ENCODE measurements around the gene ACAA2. TPM values are rescaled to one million over a fixed set of nuclear protein-coding genes. Genes with fewer than 3 reads are reported as not detected.

The ACAA2 gene
- polyA plus RNA-seq, 1 of the 3 experiments (the other 2 are of a cell fraction) = 34.9 TPM

- no peaks in the 10 kb centered on the region for H3K36me3 ChIP-seq (replicated peaks in 1 of 2; ENCODE audit: control insufficient read depth in 1 of 2, insufficient read depth in 2 of 2, low read length in 1 of 2)
- H3K9ac ChIP-seq = no peak overlapping the region
- H3K9me2 ChIP-seq = no peaks in the 10 kb centered on the region
- H3K4me2 ChIP-seq = no peak overlapping the region
- no peaks in the 10 kb centered on the region for H3K9me3 ChIP-seq
- TF ChIP-seq FOSL2 (IDR thresholded peaks at IDR 0.05; ENCODE audit: borderline replicate concordance, low read depth) = no peak
- CTCF ChIA-PET = interaction anchor here (3.2 to 10.9 kb wide), 2 partner anchors 13 to 337 kb away, joined by 13 to 110 read pairs; no protein-coding TSS in a partner anchor
- no peaks in the 10 kb centered on the region for H4K20me1 ChIP-seq (ENCODE audit: insufficient read depth)
- no peaks in the 10 kb centered on the region for H3K27me3 ChIP-seq (ENCODE audit: insufficient read depth)
- H3K79me2 ChIP-seq (ENCODE audit: insufficient read depth) = no peaks in the 10 kb centered on the region
- 96% methylated on average over 7 of the region's 8 CpGs for WGBS (ENCODE audit: low lambda C conversion rate)
- H2AFZ ChIP-seq (ENCODE audit: low read depth) = no peak overlapping the region
- POLR2A ChIA-PET = no interaction called here
- no peak overlapping the region for H3K4me3 ChIP-seq (ENCODE audit: low read depth in 2 of 2, low read length in 1 of 2)
- H3K4me1 ChIP-seq (ENCODE audit: control insufficient read depth in 1 of 2, insufficient read depth in 2 of 2, low read depth in 1 of 2, low read length in 1 of 2) = peaks cover 5 to 15% of the 10 kb centered on the region in 2 experiments; a peak in 3 of 4 replicates
- DNase-seq = no peak
- no peaks in the 10 kb centered on the region for H3F3A ChIP-seq (replicated peaks; ENCODE audit: insufficient read depth)
- H3K27ac ChIP-seq (ENCODE audit: low read depth in 2 of 2, low read length in 1 of 2) = no peak overlapping the region
Observed at GRCh38 chr18:49847524-49847923, 34.2 kb upstream of the ACAA2 start.

- no peaks in the 10 kb centered on the region for H3F3A ChIP-seq (replicated peaks; ENCODE audit: insufficient read depth)
- no peaks in the 10 kb centered on the region for H3K79me2 ChIP-seq (ENCODE audit: insufficient read depth)
- H3K4me3 ChIP-seq (ENCODE audit: low read depth in 2 of 2, low read length in 1 of 2) = no peak overlapping the region
- no peak overlapping the region for H3K4me2 ChIP-seq
- no peak for DNase-seq
- TF ChIP-seq TAF1 (IDR thresholded peaks at IDR 0.05; ENCODE audit: borderline replicate concordance, low read depth, low read length) = no peak
- no peak for TF ChIP-seq MEF2A (IDR thresholded peaks at IDR 0.05; ENCODE audit: borderline replicate concordance, low read depth)
- TF ChIP-seq TEAD4 (IDR thresholded peaks at IDR 0.05; ENCODE audit: borderline replicate concordance, insufficient read depth) = no peak
- TF ChIP-seq CTCF (IDR thresholded peaks at IDR 0.05) = no peak
- TF ChIP-seq RCOR1 (IDR thresholded peaks at IDR 0.05; ENCODE audit: low read length) = no peak
- TF ChIP-seq GABPA (IDR thresholded peaks at IDR 0.05; ENCODE audit: low read depth) = no peak
- H4K20me1 ChIP-seq (ENCODE audit: insufficient read depth) = no peaks in the 10 kb centered on the region
- no peaks in the 10 kb centered on the region for H3K27me3 ChIP-seq (ENCODE audit: insufficient read depth)
- no peak overlapping the region for H3K9ac ChIP-seq
- H2AFZ ChIP-seq (ENCODE audit: low read depth) = no peak overlapping the region
- WGBS (ENCODE audit: low lambda C conversion rate) = 91% methylated on average over 7 of the region's 10 CpGs
- peaks cover 5 to 15% of the 10 kb centered on the region in 2 experiments; a peak in 3 of 4 replicates for H3K4me1 ChIP-seq (ENCODE audit: control insufficient read depth in 1 of 2, insufficient read depth in 2 of 2, low read depth in 1 of 2, low read length in 1 of 2)
- POLR2A ChIA-PET = no interaction called here
- no peaks in the 10 kb centered on the region for H3K36me3 ChIP-seq (replicated peaks in 1 of 2; ENCODE audit: control insufficient read depth in 1 of 2, insufficient read depth in 2 of 2, low read length in 1 of 2)
- H3K9me3 ChIP-seq = no peaks in the 10 kb centered on the region
- CTCF ChIA-PET = interaction anchor here (3.2 to 10.9 kb wide), 2 partner anchors 13 to 336 kb away, joined by 13 to 110 read pairs; no protein-coding TSS in a partner anchor
- no peak overlapping the region for H3K27ac ChIP-seq (ENCODE audit: low read depth in 2 of 2, low read length in 1 of 2)
- H3K9me2 ChIP-seq = no peaks in the 10 kb centered on the region
Observed at GRCh38 chr18:49846718-49847470, 33.6 kb upstream of the ACAA2 start.

GRCh38 chr18:49846361-49846662, 33.0 kb upstream of the ACAA2 start:
- Histone ChIP-seq H3K9ac (no peak overlapping the region), H3K4me2 (no peak overlapping the region), H4K20me1 (ENCODE audit: insufficient read depth) (no peaks in the 10 kb centered on the region), H3K27ac (ENCODE audit: low read depth in 2 of 2, low read length in 1 of 2) (no peak overlapping the region), H3K9me2 (no peaks in the 10 kb centered on the region), H2AFZ (ENCODE audit: low read depth) (no peak overlapping the region), H3K27me3 (ENCODE audit: insufficient read depth) (no peaks in the 10 kb centered on the region), H3K4me3 (ENCODE audit: low read depth in 2 of 2, low read length in 1 of 2) (no peak overlapping the region), H3K4me1 (ENCODE audit: control insufficient read depth in 1 of 2, insufficient read depth in 2 of 2, low read depth in 1 of 2, low read length in 1 of 2) (peaks cover 5 to 15% of the 10 kb centered on the region in 2 experiments; a peak in 3 of 4 replicates), H3F3A (replicated peaks; ENCODE audit: insufficient read depth) (no peaks in the 10 kb centered on the region), H3K9me3 (no peaks in the 10 kb centered on the region), H3K36me3 (replicated peaks in 1 of 2; ENCODE audit: control insufficient read depth in 1 of 2, insufficient read depth in 2 of 2, low read length in 1 of 2) (no peaks in the 10 kb centered on the region), H3K79me2 (ENCODE audit: insufficient read depth) (no peaks in the 10 kb centered on the region)
- ChIA-PET POLR2A (no interaction called here), CTCF (interaction anchor here (3.2 to 10.9 kb wide), 2 partner anchors 14 to 336 kb away, joined by 13 to 110 read pairs; no protein-coding TSS in a partner anchor)
- WGBS (ENCODE audit: low lambda C conversion rate) = 62% methylated on average over 5 of the region's 5 CpGs
- peak; percentile 36 for DNase-seq
- TF ChIP-seq RCOR1 (IDR thresholded peaks at IDR 0.05; ENCODE audit: low read length) (no peak), MXI1 (IDR thresholded peaks at IDR 0.05; ENCODE audit: low read depth, low read length) (0 out of 2 replicates have a peak, but pooled peaks have one; percentile 27)

Measured in SK-N-SH (cell line).